Medulla oblongata (tissue), 1 donor: ENCODE data around the gene PIP4K2C.

Experiments used
- DNase-seq: peaks from one replicate; pipeline ENCODE4 v3.0.0-alpha.2; 2015; ENCODE audit errors: extremely low spot score

PIP4K2C gene

DNA sequence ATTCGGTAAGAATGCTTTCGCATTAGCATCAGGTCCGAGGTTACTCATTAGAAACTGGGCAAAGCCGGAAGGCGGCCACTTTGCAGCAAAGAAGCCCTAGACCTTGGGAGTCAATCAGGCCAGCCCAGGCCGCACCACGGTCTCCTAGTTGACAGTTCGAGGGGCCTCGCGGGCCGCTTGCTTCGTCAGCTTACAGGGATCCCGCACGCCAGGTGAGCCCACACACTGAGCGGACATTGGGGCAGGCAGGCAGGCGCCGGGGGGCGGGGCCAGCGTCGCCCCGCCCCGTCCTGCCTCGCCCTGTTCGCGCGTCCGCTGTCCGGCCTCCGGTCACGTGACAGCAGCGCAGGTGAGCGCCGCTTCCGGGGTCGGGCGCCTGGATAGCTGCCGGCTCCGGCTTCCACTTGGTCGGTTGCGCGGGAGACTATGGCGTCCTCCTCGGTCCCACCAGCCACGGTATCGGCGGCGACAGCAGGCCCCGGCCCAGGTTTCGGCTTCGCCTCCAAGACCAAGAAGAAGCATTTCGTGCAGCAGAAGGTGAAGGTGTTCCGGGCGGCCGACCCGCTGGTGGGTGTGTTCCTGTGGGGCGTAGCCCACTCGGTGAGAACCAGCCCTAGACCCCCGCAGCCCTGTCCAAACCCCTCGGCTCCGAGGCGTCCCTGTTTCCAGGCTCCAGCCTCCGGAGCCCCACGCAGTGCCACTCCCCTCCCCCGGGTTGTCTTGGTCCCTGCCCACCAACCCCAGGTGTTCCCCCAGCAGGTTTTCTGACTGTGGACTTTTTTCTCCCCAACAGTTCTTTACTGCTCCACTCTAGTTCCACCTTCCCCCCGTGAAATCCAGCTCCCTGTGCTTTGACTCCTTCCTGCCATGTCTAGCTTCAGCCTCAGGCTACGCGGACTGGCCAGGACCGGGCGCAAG is at the start of gene PIP4K2C:
Gene PIP4K2C, plus strand, starts transcription at position 329 of the 918 bp plus-strand sequence. Its CDS starts 98 bp downstream, at position 427.
- peak; percentile 89 for DNase-seq

GRCh38 chr12:57541717-57542116 is 49.3 kb upstream of the PIP4K2C start:
- no peak for DNase-seq

GRCh38 chr12:57543581-57543980 is 47.4 kb upstream of the PIP4K2C start:
- DNase-seq, result no peak

GRCh38 chr12:57545809-57546437 is 45.1 kb upstream of the PIP4K2C start:
- no peak for DNase-seq

GRCh38 chr12:57546438-57547287 is 44.3 kb upstream of the PIP4K2C start, which contains the start of gene DCTN2:
DCTN2 (minus strand) TSS chr12:57547192; CDS start chr12:57547063, 129 bp downstream.
- DNase-seq, result peak; percentile 99

DNA sequence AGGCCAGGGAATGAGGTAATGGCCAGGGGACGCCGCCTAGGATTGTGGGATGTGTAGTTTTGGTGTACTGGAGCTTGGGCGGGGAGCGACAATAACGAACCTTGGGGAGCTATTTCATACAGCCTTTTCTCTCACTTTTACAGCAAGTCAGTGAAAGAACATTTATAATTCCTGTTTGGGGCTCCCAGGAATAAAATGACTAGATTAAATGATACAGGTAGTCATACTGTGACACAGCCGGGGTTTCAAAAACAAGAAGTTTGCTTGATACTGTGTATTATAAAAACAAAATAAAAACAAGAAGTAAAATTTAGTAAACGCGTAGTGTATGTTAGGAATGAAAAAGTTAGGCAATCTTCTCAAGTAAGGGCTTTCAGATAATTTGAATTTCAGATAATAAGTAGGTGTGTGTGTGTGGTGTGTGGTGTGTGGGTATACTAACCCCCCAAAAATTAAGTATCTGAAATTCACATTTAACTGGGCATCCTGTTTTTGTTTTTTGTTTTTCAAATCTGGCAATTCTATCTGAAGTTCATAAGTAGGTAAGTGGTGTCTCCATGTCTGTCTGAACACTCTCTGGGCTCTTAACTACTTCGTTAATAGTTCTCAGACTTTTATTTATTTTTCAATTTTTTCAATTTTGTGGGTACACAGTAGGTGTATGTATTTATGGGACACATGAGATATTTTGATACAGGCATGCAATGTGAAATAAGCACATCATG is 43.5 kb upstream of the PIP4K2C start:
- no peak for DNase-seq

DNA sequence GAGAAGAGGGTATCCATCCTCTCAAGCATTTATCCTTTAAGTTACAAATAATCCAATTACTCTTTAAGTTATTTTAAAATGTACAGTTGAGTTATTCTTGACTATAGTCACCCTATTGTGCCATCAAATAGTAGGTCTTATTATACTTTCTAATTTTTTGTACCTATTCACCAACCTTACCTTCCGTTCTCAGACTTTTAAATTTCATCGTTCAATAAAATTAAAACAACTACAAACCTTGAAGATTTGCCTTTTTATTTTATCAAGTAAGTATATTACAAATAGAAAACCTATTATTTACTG is 43.0 kb upstream of the PIP4K2C start:
- no peak for DNase-seq

GRCh38 chr12:57548488-57548887 is 42.5 kb upstream of the PIP4K2C start:
- no peak for DNase-seq

DNA sequence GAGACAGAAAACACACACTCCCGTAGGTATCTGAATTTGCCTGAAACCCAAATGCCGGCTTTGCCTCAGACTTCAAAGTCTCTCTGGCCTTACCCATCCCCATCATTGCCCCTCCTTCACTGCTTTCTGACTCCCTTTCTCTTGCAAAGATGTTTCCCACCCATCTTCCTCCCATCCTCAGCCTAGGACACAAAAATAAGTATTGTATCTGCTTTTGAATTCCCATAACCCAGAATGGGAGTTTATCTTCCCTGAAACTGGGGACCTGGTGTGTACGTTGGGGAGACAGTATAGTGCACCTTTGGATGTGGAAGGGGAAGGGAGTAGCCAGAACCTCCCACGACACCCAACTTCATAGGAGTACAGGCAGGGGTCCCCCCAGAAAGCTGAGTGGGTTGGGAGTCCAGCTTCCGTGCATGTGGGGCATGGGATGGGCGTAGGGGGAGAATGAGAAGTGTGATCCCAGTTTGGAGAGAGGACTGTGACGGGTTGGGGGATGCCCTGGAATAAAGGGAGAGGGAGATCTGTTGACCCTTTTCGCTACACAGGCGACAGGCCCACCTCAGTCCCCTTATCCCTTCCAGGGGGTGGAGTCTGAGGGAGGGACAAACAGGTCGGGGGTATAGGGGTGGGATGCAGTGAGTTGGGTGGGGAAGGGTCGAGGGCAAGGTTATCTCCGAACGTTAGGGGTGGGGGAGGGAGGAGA is 41.6 kb upstream of the PIP4K2C start:
- DNase-seq, result no peak

DNA sequence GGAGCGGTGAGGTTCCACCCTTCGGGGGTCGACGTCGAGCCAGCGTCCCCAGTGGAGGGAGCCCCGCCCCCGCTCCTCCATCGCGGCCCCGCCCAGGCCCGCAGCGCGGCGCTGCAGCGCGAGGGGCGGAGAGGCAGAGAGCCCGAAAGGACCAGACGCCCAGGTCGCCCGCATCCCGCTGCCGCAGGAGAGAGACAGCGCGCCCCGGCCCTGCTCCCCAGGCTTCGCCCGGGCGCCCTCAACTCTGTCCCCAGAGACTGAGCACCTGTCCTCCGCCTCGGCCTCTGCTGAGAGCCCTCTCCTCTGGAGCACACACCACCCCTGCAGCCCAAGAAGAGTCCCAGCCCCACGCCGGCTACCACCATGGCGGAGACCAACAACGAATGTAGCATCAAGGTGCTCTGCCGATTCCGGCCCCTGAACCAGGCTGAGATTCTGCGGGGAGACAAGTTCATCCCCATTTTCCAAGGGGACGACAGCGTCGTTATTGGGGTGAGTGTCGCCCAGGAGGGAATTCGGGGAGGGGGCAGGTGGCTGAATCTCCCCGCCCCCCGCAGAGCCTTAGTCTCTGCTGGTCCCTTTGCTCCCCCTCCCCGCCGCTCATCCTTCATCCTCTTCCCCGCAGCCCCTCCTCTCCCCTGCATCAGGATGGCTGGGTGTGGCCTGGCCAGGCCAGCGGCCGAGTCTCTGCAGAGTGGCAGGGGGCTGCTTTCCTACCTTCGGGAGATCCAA is 40.9 kb upstream of the PIP4K2C start, which contains the start of gene KIF5A:
Gene KIF5A, plus strand, starts transcription at position 136 of the 732 bp plus-strand sequence. Its CDS starts 228 bp downstream, at position 364.
- peak; percentile 57 for DNase-seq

GRCh38 chr12:57550641-57551549 is 40.1 kb upstream of the PIP4K2C start:
- DNase-seq, result no peak

- no peak for DNase-seq
Measured at GRCh38 chr12:57551637-57552305, 39.2 kb upstream of the PIP4K2C start.

GRCh38 chr12:57552306-57552651 is 38.7 kb upstream of the PIP4K2C start:
- DNase-seq, result no peak

DNA sequence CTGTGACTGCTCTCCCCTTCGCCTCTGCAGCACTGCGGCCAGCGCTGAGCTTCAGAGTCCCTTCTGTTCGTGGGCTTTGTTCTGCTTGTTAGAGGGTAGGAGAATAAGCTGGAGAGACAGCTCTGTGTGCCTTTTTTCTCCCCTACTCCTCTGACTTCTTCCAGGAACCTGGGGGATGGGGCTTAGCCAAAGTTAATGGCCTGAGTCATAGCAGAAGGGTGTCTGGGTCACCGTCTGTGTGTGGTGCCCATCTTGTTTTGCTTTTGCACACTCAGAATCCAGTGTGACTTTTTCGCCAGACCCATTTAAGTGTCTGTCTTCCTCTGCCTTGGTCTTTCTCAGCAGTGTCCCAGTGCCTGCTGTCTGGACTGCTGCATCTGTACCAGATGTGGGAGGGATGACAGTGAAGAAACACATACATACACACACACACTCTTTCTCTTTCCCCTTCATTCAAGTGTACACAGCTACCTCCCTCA is 38.1 kb upstream of the PIP4K2C start:
- DNase-seq, result no peak

DNA sequence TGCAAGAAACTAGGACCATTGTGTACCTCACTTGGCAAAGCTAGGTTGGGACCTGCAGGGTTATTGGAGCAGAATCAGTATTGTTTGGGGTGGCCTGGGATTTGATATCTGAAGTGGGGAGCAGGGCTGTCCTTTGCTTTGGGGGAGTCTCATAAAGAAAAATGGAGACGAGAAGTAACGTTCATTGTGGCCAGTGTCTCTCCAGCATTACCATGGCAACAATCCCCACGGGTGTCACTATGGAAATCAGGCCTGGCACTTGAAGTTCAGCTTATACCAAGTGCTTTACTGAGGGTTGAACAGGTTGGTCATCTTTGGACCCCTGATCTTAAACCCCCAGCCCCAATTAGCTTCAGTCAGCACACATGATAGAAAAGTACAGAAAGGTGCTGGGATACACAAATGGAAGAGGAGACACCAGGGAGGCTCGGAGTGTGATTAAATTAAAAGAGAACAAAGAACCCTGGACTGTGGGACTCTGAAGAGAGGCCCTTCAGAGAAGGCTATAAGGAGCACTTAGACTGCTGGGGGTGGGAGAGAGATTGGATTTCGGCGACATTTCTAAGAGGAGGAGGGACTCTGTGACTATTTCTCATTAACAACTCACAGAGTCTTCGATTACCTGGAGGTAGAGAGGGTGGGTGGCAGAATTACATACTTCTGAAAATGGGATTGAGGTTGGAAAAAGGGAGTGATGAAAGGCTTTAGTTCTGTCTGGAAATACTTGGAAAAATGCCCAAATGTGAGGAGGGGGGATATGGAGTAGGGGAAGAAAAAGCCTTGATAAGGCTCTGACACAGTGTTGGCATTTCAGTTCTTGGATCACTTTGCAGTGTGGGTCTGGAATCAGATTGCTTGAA is 37.4 kb upstream of the PIP4K2C start:
- DNase-seq, result no peak

- DNase-seq, result no peak
Measured at GRCh38 chr12:57554453-57554852, 36.5 kb upstream of the PIP4K2C start.

DNA sequence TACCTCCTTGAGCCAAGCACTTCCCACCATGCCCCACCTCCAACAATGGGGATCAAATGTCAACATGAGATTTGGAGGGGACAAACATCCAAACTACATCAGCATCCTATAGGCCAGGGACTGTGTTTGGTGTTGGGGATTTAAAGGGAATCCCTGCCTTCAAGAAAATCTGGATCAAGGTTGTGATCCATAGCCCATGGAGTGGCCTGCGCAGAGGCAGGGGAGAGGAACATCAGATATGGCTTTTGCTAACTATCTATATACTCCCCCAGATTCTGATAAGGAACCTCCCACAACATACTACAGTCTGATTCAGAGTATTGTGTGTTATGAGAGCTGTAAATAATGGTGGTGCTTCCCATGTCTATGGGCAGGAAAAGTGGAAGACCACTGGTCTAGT is 36.1 kb upstream of the PIP4K2C start:
- DNase-seq, result no peak
